SKM-1 treated with dmso at 0.1 percent for 144 hours (cell line): ENCODE data around the gene TYRP1.

Experiments
- DNase-seq: peaks from one replicate; lab custom pipeline; 2025; ENCODE audit not compliant: unreplicated experiment; lab: John Stamatoyannopoulos, UW

Gene TYRP1

GRCh38 chr9:12730198-12730597 is 37.0 kb downstream of the TYRP1 start:
- no peak for DNase-seq

- no peak for DNase-seq
Measured at GRCh38 chr9:12730927-12731326, 37.7 kb downstream of the TYRP1 start.

- no peak for DNase-seq
Measured at GRCh38 chr9:12732971-12733370, 39.8 kb downstream of the TYRP1 start.

GRCh38 chr9:12735665-12736064 is 42.5 kb downstream of the TYRP1 start:
- DNase-seq = no peak

GRCh38 chr9:12737871-12738270 is 44.7 kb downstream of the TYRP1 start:
- DNase-seq = no peak

- DNase-seq = no peak
Measured at GRCh38 chr9:12739014-12739652, 45.9 kb downstream of the TYRP1 start.

- no peak for DNase-seq
Measured at GRCh38 chr9:12740845-12741244, 47.7 kb downstream of the TYRP1 start.

GRCh38 chr9:12748016-12748415 is 54.8 kb downstream of the TYRP1 start:
- DNase-seq = no peak

GRCh38 chr9:12748954-12749353 is 55.8 kb downstream of the TYRP1 start:
- DNase-seq = no peak

- DNase-seq = no peak
Measured at GRCh38 chr9:12753931-12754330, 60.7 kb downstream of the TYRP1 start.

GRCh38 chr9:12759761-12760160 is 66.6 kb downstream of the TYRP1 start:
- DNase-seq = no peak
